Erythroblast (primary cell): Measurements from ENCODE around the gene C1QTNF5.

Experiments
- GATA1 ChIP-seq: IDR thresholded peaks from 2 replicates; pipeline ENCODE4 v1.6.1; 2011; ENCODE audit warnings: low read depth, mild to moderate bottlenecking, control low read depth, low read length, moderate library complexity
- POLR2A ChIP-seq: IDR thresholded peaks from 2 replicates; pipeline ENCODE4 v1.6.1; 2011; ENCODE audit warnings: mild to moderate bottlenecking, low read length

GRCh38 chr11:119307219-119307618 lies 33.5 kb downstream of the C1QTNF5 start:
- no peak for TF ChIP-seq POLR2A
- no peak for TF ChIP-seq GATA1
